ENCODE results near the gene SLC18B1.

The SLC18B1 gene

GRCh38 chr6:132728616-132729015, 69.8 kb downstream of the SLC18B1 start:
- no peaks in the 10 kb centered on the region for H3K4me1 Mint-ChIP-seq
- H3K27me3 Mint-ChIP-seq = no peaks in the 10 kb centered on the region
- no peaks in the 10 kb centered on the region for H3K9me3 Mint-ChIP-seq
- DNase-seq (ENCODE audit: low spot score in 2 of 2) = no peak
- no peak overlapping the region for H3K27ac Mint-ChIP-seq (ENCODE audit: low read depth)
- no peak for ATAC-seq (replicated peaks; ENCODE audit: extremely low read depth, poor library complexity, severe bottlenecking)
- H3K36me3 Mint-ChIP-seq (ENCODE audit: insufficient read depth) = no peaks in the 10 kb centered on the region
- H3K4me3 Mint-ChIP-seq = no peak overlapping the region

GRCh38 chr6:132726608-132726975, 71.8 kb downstream of the SLC18B1 start:
- Mint-ChIP-seq H3K27ac (ENCODE audit: low read depth) (no peak overlapping the region), H3K4me3 (no peak overlapping the region), H3K9me3 (no peaks in the 10 kb centered on the region), H3K27me3 (no peaks in the 10 kb centered on the region), H3K36me3 (ENCODE audit: insufficient read depth) (no peaks in the 10 kb centered on the region), H3K4me1 (no peaks in the 10 kb centered on the region)
- ATAC-seq (replicated peaks; ENCODE audit: extremely low read depth, poor library complexity, severe bottlenecking) (no peak), DNase-seq (ENCODE audit: low spot score in 2 of 2) (no peak)

GRCh38 chr6:132725947-132726607, 72.4 kb downstream of the SLC18B1 start:
- H3K27ac Mint-ChIP-seq (ENCODE audit: low read depth) = no peak overlapping the region
- no peaks in the 10 kb centered on the region for H3K9me3 Mint-ChIP-seq
- H3K4me3 Mint-ChIP-seq = no peak overlapping the region
- no peak for DNase-seq (ENCODE audit: low spot score in 2 of 2)
- no peaks in the 10 kb centered on the region for H3K36me3 Mint-ChIP-seq (ENCODE audit: insufficient read depth)
- H3K4me1 Mint-ChIP-seq = no peaks in the 10 kb centered on the region
- ATAC-seq (replicated peaks; ENCODE audit: extremely low read depth, poor library complexity, severe bottlenecking) = no peak
- H3K27me3 Mint-ChIP-seq = no peaks in the 10 kb centered on the region

GRCh38 chr6:132725471-132725870, 73.0 kb downstream of the SLC18B1 start:
- H3K27me3 Mint-ChIP-seq = no peaks in the 10 kb centered on the region
- ATAC-seq (replicated peaks; ENCODE audit: extremely low read depth, poor library complexity, severe bottlenecking) (no peak), DNase-seq (ENCODE audit: low spot score in 2 of 2) (no peak)
- no peaks in the 10 kb centered on the region for H3K36me3 Mint-ChIP-seq (ENCODE audit: insufficient read depth)
- H3K27ac Mint-ChIP-seq (ENCODE audit: low read depth) = no peak overlapping the region
- no peak overlapping the region for H3K4me3 Mint-ChIP-seq
- no peaks in the 10 kb centered on the region for H3K9me3 Mint-ChIP-seq
- H3K4me1 Mint-ChIP-seq = no peaks in the 10 kb centered on the region

GRCh38 chr6:132719736-132720448, 78.5 kb downstream of the SLC18B1 start:
- no peaks in the 10 kb centered on the region for H3K36me3 Mint-ChIP-seq (ENCODE audit: insufficient read depth)
- H3K27ac Mint-ChIP-seq (ENCODE audit: low read depth) = no peak overlapping the region
- DNase-seq (ENCODE audit: low spot score in 2 of 2) (no peak), ATAC-seq (replicated peaks; ENCODE audit: extremely low read depth, poor library complexity, severe bottlenecking) (no peak)
- H3K9me3 Mint-ChIP-seq = no peaks in the 10 kb centered on the region
- H3K4me1 Mint-ChIP-seq = no peaks in the 10 kb centered on the region
- H3K27me3 Mint-ChIP-seq = no peaks in the 10 kb centered on the region
- H3K4me3 Mint-ChIP-seq = no peak overlapping the region
